HG03045 (cell line): ENCODE data around the gene CTRB1.
"Not testable (repeated sequence)": the region's sequence is repeated elsewhere in the genome, so short reads cannot be mapped to it uniquely, and the experiment has no call there.

ENCODE experiments used
- ATAC-seq: cut with Tn5 transposase; IDR thresholded peaks from one replicate; pipeline ENCODE4 v1.9.1; 2021; ENCODE audit warnings: mild to moderate bottlenecking, moderate library complexity; ENCODE audit not compliant: unreplicated experiment

Gene CTRB1

DNA sequence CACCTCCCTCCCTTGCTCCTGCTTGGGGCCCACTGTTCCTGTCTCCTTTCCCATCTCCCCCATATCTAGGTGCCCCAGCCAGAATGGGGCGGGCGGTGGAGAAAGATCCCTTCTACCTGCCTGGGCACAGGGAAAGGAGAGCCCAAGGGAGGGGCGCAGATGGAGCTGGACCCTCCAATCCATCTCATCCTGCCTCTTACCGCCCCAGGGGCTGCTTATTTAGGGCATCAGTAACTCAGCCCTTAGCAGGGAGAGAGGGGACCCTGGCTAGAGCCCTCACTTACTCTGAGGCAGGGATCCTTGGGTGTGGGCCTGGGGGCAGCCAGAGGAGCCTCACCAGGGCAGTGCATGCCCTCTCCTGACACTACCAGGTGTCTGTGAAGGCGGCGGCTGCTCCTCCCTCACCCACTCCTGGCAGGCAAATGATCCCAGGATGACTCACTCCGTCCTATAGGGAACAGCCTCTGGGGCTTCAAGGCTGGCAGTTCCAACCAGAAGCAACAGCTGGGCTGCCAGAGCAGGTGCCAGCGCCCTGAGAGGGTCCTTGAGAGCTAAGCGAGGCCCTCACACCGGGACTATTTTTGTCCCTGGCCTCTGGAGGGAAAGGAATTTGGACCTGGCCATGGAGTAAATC, 49.0 kb downstream of the CTRB1 start:
- ATAC-seq = no peak

GRCh38 chr16:75269358-75269757, 50.6 kb downstream of the CTRB1 start:
- not testable (repeated sequence) for ATAC-seq

GRCh38 chr16:75271441-75272096, 52.8 kb downstream of the CTRB1 start:
- ATAC-seq = no peak

DNA sequence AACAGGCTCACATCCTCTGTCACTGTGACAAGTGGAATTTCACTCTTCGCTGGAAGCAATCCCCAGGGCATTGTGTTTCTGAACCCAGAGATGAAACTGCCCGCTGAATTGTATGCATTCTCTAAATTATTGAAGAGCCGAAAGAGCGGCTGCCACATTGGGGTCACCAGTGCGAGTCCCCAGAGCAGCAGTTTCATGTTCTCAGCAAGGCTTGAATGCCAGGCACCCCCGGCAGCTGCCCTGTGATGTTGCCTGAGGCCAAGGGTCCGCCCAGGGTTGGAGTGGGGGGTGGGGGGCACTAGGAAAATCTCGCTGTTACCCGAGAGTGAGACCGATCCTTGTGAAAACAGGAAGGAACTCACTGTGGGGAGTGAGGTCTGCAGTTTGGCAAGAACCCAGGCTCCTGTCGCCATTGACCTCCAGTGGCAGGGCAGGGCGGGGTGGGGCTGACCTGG, 53.3 kb downstream of the CTRB1 start:
- ATAC-seq = no peak

GRCh38 chr16:75272629-75273028, 53.8 kb downstream of the CTRB1 start:
- not testable (repeated sequence) for ATAC-seq

DNA sequence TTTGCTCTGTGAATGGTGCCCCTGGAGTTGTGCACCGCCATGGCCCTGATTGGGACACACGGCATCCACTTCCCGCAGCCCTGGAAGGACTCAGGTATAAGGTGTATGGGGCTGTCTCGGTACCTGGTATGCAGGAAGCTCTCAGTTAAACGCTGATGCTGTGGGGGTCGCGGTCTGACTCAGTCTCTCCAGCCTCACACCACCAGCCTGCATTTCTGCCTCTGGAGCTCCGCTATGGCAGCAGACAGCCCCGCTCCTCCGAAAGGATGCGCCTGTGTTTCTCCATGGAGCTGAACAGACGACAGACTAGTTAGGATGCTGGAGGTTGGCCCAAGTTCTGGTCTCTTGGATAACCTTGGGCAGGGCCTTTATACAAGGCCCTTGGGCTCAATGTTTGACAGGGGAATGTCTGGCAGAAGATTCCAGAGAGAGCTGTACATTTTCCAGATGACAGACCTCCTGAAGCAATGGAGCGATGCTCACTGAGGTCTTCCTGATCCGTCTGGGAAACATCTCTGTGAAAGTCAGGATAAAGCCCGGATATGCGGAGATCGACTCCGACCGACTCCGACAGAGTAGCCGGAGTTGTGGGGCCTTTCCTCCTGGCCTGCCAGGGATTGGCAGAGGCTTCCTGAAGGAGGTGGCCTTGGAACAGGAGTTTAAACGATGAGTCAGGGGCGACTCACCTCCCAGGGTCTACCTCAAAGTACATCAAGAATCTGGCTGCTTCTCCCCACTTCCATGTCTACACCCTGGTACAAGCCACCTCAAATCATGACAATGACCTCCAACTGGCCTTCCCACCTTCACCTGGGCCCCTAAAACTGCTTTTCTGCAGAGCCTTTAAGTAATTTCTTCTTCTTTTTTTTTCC, 54.5 kb downstream of the CTRB1 start:
- ATAC-seq = no peak
